Prostate gland (tissue), 2 donors: ENCODE results near the gene TTBK2.

ENCODE experiments used
- POLR2A ChIP-seq: fragments of 450-650 bp; IDR thresholded peaks from one replicate; pipeline ENCODE4 v1.6.1; 2016; ENCODE audit warnings: antibody characterized with exemption, mild to moderate bottlenecking
- POLR2AphosphoS5 ChIP-seq: sonication (generic); formaldehyde crosslinking; IDR thresholded peaks from one replicate; pipeline ENCODE4 v1.6.1; 2017; ENCODE audit warnings: antibody characterized with exemption
- TF ChIP-seq, protein P1 (sequence below), 4 experiments: fragments of 200-600 bp in 2 of 4; fragments of 450-650 bp in 2 of 4; sonication (generic) in 2 of 4; IDR thresholded peaks; 1 replicate in 3 of 4; 2 replicates in 1 of 4; pipeline ENCODE4 v1.5.1; 2016 to 2019; ENCODE audit warnings: antibody characterized with exemption in 4 of 4, mild to moderate bottlenecking in 2 of 4, moderate library complexity in 2 of 4

DNA sequence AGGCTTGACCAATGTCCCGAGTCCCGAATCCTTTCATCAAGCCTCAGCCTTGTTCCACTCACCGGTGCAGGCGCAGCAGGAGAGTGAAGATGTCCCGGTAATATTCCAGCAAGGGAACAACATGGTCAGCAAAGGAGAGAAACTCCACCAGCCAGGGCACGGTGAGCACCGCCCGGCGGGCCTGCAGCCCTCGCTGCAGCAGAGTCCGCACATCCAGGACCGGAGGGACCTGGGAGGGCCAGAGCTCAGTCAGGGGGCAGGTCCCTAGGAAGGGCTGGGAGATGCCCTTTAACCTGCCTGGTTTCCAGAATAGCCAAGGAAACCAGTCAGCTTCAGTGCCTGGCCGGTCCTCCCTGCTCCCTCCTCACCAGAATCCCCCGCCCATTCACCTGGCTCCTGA is 190.0 kb downstream of the TTBK2 start:
- TF ChIP-seq POLR2AphosphoS5 (no peak), POLR2A (no peak)
- TF ChIP-seq, protein P1, sequence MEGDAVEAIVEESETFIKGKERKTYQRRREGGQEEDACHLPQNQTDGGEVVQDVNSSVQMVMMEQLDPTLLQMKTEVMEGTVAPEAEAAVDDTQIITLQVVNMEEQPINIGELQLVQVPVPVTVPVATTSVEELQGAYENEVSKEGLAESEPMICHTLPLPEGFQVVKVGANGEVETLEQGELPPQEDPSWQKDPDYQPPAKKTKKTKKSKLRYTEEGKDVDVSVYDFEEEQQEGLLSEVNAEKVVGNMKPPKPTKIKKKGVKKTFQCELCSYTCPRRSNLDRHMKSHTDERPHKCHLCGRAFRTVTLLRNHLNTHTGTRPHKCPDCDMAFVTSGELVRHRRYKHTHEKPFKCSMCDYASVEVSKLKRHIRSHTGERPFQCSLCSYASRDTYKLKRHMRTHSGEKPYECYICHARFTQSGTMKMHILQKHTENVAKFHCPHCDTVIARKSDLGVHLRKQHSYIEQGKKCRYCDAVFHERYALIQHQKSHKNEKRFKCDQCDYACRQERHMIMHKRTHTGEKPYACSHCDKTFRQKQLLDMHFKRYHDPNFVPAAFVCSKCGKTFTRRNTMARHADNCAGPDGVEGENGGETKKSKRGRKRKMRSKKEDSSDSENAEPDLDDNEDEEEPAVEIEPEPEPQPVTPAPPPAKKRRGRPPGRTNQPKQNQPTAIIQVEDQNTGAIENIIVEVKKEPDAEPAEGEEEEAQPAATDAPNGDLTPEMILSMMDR (IDR thresholded peaks at IDR 0.05) = no peak
